Osteoblast (primary cell): ENCODE results near the gene RAN. TPM values are rescaled to one million over a fixed set of nuclear protein-coding genes. Genes with fewer than 3 reads are reported as not detected.

Experiments
- DNase-seq: peaks from one replicate; pipeline ENCODE4 v3.0.0; 2011; ENCODE audit warnings: low spot score, mixed read lengths; ENCODE audit not compliant: insufficient read length; ENCODE audit errors: missing footprints
- H2AFZ ChIP-seq: 2 replicates; pipeline ENCODE4 v1.6.0; 2011; ENCODE audit warnings: mild to moderate bottlenecking, low read length
- H3K27ac ChIP-seq: 2 replicates; pipeline ENCODE4 v1.5.1; 2011; ENCODE audit warnings: mild to moderate bottlenecking, low read depth, low read length, moderate library complexity
- H3K27me3 ChIP-seq: 2 replicates; pipeline ENCODE4 v1.6.0; 2012; ENCODE audit warnings: mild to moderate bottlenecking, control low read depth, inconsistent platforms, low read length, moderate library complexity; ENCODE audit not compliant: insufficient read depth
- H3K36me3 ChIP-seq: 2 replicates; pipeline ENCODE4 v1.5.1; 2011; ENCODE audit warnings: mild to moderate bottlenecking, low read length, control low read depth, moderate library complexity; ENCODE audit not compliant: insufficient read depth
- H3K4me1 ChIP-seq: 2 replicates; pipeline ENCODE4 v1.5.1; 2011; ENCODE audit warnings: mild to moderate bottlenecking, low read length, control low read depth, moderate library complexity; ENCODE audit not compliant: insufficient read depth
- H3K4me2 ChIP-seq: 2 replicates; pipeline ENCODE4 v1.6.0; 2011; ENCODE audit warnings: mild to moderate bottlenecking, low read length; ENCODE audit not compliant: insufficient read depth
- H3K4me3 ChIP-seq: fragments of 200-600 bp; sonication (generic); 3 replicates; pipeline ENCODE4 v1.5.1; 2012; ENCODE audit warnings: mild to moderate bottlenecking, low read length, inconsistent platforms; ENCODE audit not compliant: insufficient read depth
- H3K79me2 ChIP-seq: 2 replicates; pipeline ENCODE4 v1.6.0; 2012; ENCODE audit warnings: mild to moderate bottlenecking, low read length, control low read depth, inconsistent platforms; ENCODE audit not compliant: insufficient read depth
- H3K9me3 ChIP-seq: 2 replicates; pipeline ENCODE4 v1.5.1; 2011; ENCODE audit warnings: low read depth, low read length, control low read depth
- H4K20me1 ChIP-seq: 2 replicates; pipeline ENCODE4 v1.6.0; 2012; ENCODE audit warnings: mild to moderate bottlenecking, low read length, control low read depth; ENCODE audit not compliant: insufficient read depth
- small RNA-seq: library from RNA; depleted of rRNA; stranded (forward); fragments of <200 nt; gene quantifications from one replicate; pipeline ENCODE3, GENCODE V24; 2012
- total RNA-seq: library from RNA; depleted of rRNA; stranded (reverse); fragments of >200 nt; gene quantifications from 2 replicates; pipeline ENCODE4 v1.2.3, GENCODE V29; 2012
- TF ChIP-seq, protein P1 (sequence below): IDR thresholded peaks from 2 replicates; pipeline ENCODE4 v1.5.1; 2011; ENCODE audit warnings: mild to moderate bottlenecking, low read depth, low read length, moderate library complexity; ENCODE audit errors: extremely low read depth

The RAN gene
- total RNA-seq, 1 donor = 436 TPM

DNA sequence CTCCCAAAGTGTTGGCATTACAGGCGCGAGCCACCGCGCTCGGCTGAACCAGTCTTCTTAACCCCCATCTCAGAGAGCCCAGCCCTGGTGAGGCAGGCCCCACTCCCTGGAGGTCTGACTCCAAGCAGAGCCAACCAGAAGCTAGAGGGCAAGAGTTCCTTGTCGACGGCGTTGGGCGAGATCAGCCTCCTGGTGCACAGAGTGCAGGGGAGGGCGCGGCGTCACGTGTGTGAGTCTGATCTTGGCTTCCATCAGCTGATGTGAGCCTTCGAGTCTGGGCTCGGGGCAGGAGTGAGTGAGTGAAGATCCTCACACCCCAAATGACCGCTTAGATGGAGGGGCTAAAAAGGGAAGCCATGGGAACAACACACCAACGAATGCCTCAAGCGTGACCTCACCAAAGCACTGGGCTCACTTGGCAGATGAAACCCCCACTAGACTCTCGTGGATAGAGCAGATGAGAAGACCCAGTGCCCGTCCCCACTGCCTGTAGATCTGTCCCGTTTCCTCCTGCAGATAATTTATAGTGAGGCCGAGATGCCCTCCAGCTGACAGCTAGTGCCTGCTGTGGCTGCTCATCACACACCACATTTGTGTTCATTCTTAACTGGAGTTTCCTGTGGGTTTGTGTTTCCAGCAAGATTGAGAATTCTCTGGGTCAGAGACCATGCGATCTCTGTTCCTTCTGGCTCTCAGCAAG, 53.2 kb downstream of the RAN start:
- no peaks in the 10 kb centered on the region for H4K20me1 ChIP-seq
- H3K9me3 ChIP-seq = no peaks in the 10 kb centered on the region
- no peaks in the 10 kb centered on the region for H3K27me3 ChIP-seq
- no peaks in the 10 kb centered on the region for H3K36me3 ChIP-seq
- H3K27ac ChIP-seq = no peak overlapping the region
- TF ChIP-seq, protein P1, sequence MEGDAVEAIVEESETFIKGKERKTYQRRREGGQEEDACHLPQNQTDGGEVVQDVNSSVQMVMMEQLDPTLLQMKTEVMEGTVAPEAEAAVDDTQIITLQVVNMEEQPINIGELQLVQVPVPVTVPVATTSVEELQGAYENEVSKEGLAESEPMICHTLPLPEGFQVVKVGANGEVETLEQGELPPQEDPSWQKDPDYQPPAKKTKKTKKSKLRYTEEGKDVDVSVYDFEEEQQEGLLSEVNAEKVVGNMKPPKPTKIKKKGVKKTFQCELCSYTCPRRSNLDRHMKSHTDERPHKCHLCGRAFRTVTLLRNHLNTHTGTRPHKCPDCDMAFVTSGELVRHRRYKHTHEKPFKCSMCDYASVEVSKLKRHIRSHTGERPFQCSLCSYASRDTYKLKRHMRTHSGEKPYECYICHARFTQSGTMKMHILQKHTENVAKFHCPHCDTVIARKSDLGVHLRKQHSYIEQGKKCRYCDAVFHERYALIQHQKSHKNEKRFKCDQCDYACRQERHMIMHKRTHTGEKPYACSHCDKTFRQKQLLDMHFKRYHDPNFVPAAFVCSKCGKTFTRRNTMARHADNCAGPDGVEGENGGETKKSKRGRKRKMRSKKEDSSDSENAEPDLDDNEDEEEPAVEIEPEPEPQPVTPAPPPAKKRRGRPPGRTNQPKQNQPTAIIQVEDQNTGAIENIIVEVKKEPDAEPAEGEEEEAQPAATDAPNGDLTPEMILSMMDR = no peak
- no peaks in the 10 kb centered on the region for H3K4me1 ChIP-seq
- H3K4me3 ChIP-seq = no peak overlapping the region
- no peak overlapping the region for H2AFZ ChIP-seq
- no peak overlapping the region for H3K4me2 ChIP-seq
- H3K79me2 ChIP-seq = no peaks in the 10 kb centered on the region
- no peak for DNase-seq

DNA sequence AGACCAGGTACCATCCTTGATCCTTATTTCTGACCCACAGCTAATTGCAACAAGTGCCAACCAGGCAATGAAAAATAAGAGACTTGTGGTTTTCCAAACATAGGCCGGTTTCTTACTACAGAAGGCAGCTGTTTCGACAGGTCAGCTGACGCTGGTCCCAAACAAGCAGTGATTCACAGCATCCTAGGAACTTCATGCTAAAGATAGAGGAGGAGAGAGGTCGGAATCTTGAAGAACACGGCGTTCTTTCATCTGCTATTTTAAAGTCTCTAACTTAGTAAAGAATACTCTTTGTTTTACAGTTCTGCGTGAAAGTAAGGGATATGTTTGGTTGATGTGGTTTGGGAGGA, 53.8 kb downstream of the RAN start:
- Histone ChIP-seq H2AFZ (peak overlapping the region; percentile 20), H3K4me3 (no peak overlapping the region), H3K4me2 (no peak overlapping the region), H3K36me3 (no peaks in the 10 kb centered on the region), H3K27ac (no peak overlapping the region), H3K9me3 (no peaks in the 10 kb centered on the region), H3K4me1 (no peaks in the 10 kb centered on the region), H4K20me1 (no peaks in the 10 kb centered on the region), H3K79me2 (no peaks in the 10 kb centered on the region), H3K27me3 (no peaks in the 10 kb centered on the region)
- DNase-seq = no peak
- TF ChIP-seq, protein P1 = no peak

Small RNA genes within 50 kb of the gene (small RNA-seq; reads per million reads assigned to genes)
- gene RF00019 (not detected), gene RNU6-1077P (not detected)

Other genes starting within 250 kb of the RAN start
- not detected in 2 replicates for gene RIMBP2, start 155.8 kb upstream of the RAN start, total RNA-seq
- gene STX2, start 32.8 kb upstream of the RAN start, total RNA-seq = 31.2 and 43.8 TPM in 2 replicates
- gene ADGRD1, start 81.8 kb downstream of the RAN start, total RNA-seq = 0.29 and 0.72 TPM in 2 replicates